CD14-positive monocyte (primary cell): Measurements from ENCODE around the gene GRM8. TPM values are rescaled to one million over a fixed set of nuclear protein-coding genes. Genes with fewer than 3 reads are reported as not detected.

Experiments
- DNase-seq, 3 donors: peaks; one replicate each; pipeline ENCODE4 v3.0.0-alpha.2; 2011 to 2022
- H2AFZ ChIP-seq: 2 replicates; pipeline ENCODE4 v1.6.0; 2012; ENCODE audit warnings: mild to moderate bottlenecking, low read depth, low read length, inconsistent platforms; ENCODE audit not compliant: insufficient read depth, poor library complexity, severe bottlenecking
- H3K27ac ChIP-seq, 2 donors: 1 replicate in 1 of 2; 2 replicates in 1 of 2; pipeline ENCODE4 v1.5.1; 2012 to 2013; ENCODE audit warnings: low read length in 2 of 2, control low read depth in 1 of 2, inconsistent platforms in 1 of 2, low read depth in 1 of 2, mild to moderate bottlenecking in 1 of 2
- H3K27me3 ChIP-seq, 2 donors: one replicate each; pipeline versions ENCODE4 v1.6.0 to v1.6.1; 2011 to 2013; ENCODE audit warnings: low read length in 2 of 2; ENCODE audit not compliant: control insufficient read depth in 2 of 2, insufficient read depth in 2 of 2
- H3K36me3 ChIP-seq, 2 donors: replicated peaks in 1 of 2; 1 replicate in 1 of 2; 2 replicates in 1 of 2; pipeline versions ENCODE4 v1.5.1 to v1.6.1; 2012 to 2013; ENCODE audit warnings: low read length in 2 of 2, control low read depth in 1 of 2, inconsistent platforms in 1 of 2, mild to moderate bottlenecking in 1 of 2; ENCODE audit not compliant: insufficient read depth in 2 of 2, control insufficient read depth in 1 of 2
- H3K4me1 ChIP-seq, 2 donors: 1 replicate in 1 of 2; 2 replicates in 1 of 2; pipeline versions ENCODE4 v1.5.1 to v1.6.1; 2012 to 2013; ENCODE audit warnings: low read length in 2 of 2, control low read depth in 1 of 2, inconsistent platforms in 1 of 2, mild to moderate bottlenecking in 1 of 2, moderate library complexity in 1 of 2; ENCODE audit not compliant: insufficient read depth in 2 of 2, control insufficient read depth in 1 of 2
- H3K4me2 ChIP-seq: replicated peaks from 2 replicates; pipeline ENCODE3; 2012; ENCODE audit warnings: low read length, moderate library complexity, mild to moderate bottlenecking; ENCODE audit not compliant: poor library complexity, severe bottlenecking; ENCODE audit errors: extremely low read depth
- H3K4me3 ChIP-seq, 3 experiments: fragments of 200-600 bp in 1 of 3; sonication (generic) in 1 of 3; replicated peaks in 1 of 3; 1 replicate in 2 of 3; 2 replicates in 1 of 3; pipeline ENCODE4 v1.5.1; 2011 to 2013; ENCODE audit warnings: low read length in 3 of 3, mild to moderate bottlenecking in 3 of 3, control low read depth in 2 of 3, low read depth in 2 of 3, inconsistent platforms in 1 of 3, moderate library complexity in 1 of 3
- H3K79me2 ChIP-seq: 2 replicates; pipeline ENCODE4 v1.6.0; 2012; ENCODE audit warnings: mild to moderate bottlenecking, control low read depth, inconsistent platforms, low read length, moderate library complexity; ENCODE audit not compliant: insufficient read depth
- H3K9ac ChIP-seq: 2 replicates; pipeline ENCODE4 v1.6.0; 2017; ENCODE audit warnings: low read length, mild to moderate bottlenecking; ENCODE audit not compliant: insufficient read depth, poor library complexity, severe bottlenecking
- H3K9me3 ChIP-seq, 2 donors: replicated peaks in 1 of 2; 1 replicate in 1 of 2; 2 replicates in 1 of 2; pipeline versions ENCODE4 v1.5.1 to v1.6.1; 2012 to 2013; ENCODE audit warnings: low read length in 2 of 2, control low read depth in 1 of 2; ENCODE audit not compliant: control insufficient read depth in 1 of 2, insufficient read depth in 1 of 2
- H4K20me1 ChIP-seq: 2 replicates; pipeline ENCODE4 v1.6.0; 2012; ENCODE audit warnings: mild to moderate bottlenecking, low read length, control low read depth, moderate library complexity; ENCODE audit not compliant: insufficient read depth
- H3K27ac Mint-ChIP-seq, 7 donors: one replicate each; pipeline ENCODE4 v1.8.0; 2020; ENCODE audit warnings: mild to moderate bottlenecking in 7 of 7, mixed read lengths in 7 of 7, moderate library complexity in 6 of 7, inconsistent platforms in 2 of 7
- H3K27me3 Mint-ChIP-seq, 3 donors: one replicate each; pipeline ENCODE4 v1.8.0; 2021 to 2022; ENCODE audit warnings: low read depth in 3 of 3, mild to moderate bottlenecking in 3 of 3, mixed read lengths in 3 of 3, moderate library complexity in 3 of 3, inconsistent platforms in 1 of 3
- H3K36me3 Mint-ChIP-seq, 2 donors: one replicate each; pipeline ENCODE4 v1.8.0; 2020; ENCODE audit warnings: mixed read lengths in 2 of 2, inconsistent platforms in 1 of 2, mild to moderate bottlenecking in 1 of 2
- H3K4me1 Mint-ChIP-seq: one replicate; pipeline ENCODE4 v1.8.0; 2020; ENCODE audit warnings: mild to moderate bottlenecking, mixed read lengths
- H3K4me3 Mint-ChIP-seq, 2 donors: one replicate each; pipeline ENCODE4 v1.8.0; 2020; ENCODE audit warnings: mild to moderate bottlenecking in 2 of 2, mixed read lengths in 2 of 2, moderate library complexity in 1 of 2
- H3K9me3 Mint-ChIP-seq, 7 donors: one replicate each; pipeline ENCODE4 v1.8.0; 2020 to 2022; ENCODE audit warnings: mixed read lengths in 7 of 7, mild to moderate bottlenecking in 6 of 7, moderate library complexity in 6 of 7, inconsistent platforms in 2 of 7
- CTCF ChIP-seq: fragments of 200-600 bp; IDR thresholded peaks from one replicate; pipeline ENCODE4 v1.8.0; 2022; ENCODE audit warnings: antibody characterized with exemption, mild to moderate bottlenecking
- WGBS: methylation state at CpG from one replicate; pipeline ENCODE4 v1.1.5; 2013; ENCODE audit warnings: missing lambda C conversion rate; ENCODE audit not compliant: insufficient coverage; 5-methylcytosine and 5-hydroxymethylcytosine counted together
- intact Hi-C, 2 donors: fragments of 100-400 bp; cut with micrococcal nuclease; formaldehyde crosslinking; loops; one replicate each; pipeline versions ENCODE4 v1.15.0 to v1.15.1; 2023
- polyA plus RNA-seq, 3 donors: library from polyadenylated mRNA; depleted of rRNA in 1 of 3; unstranded in 2 of 3; stranded (reverse) in 1 of 3; fragments of 300-500 nt in 2 of 3; fragments of >200 nt in 1 of 3; fragmentation: Illumina TruSeq in 2 of 3; gene quantifications; 1 replicate in 2 of 3; 2 replicates in 1 of 3; pipeline ENCODE4 v1.2.3, GENCODE V29; 2012 to 2021

The GRM8 gene
- polyA plus RNA-seq, 3 donors = not detected

- Histone ChIP-seq H3K4me1 (no peaks in the 10 kb centered on the region), H3K9ac (no peak overlapping the region), H3K27me3 (no peaks in the 10 kb centered on the region), H4K20me1 (no peaks in the 10 kb centered on the region), H3K27ac (no peak overlapping the region), H2AFZ (no peak overlapping the region), H3K79me2 (no peaks in the 10 kb centered on the region), H3K36me3 (no peaks in the 10 kb centered on the region), H3K4me3 (no peak overlapping the region), H3K9me3 (peaks cover 0 to 5% of the 10 kb centered on the region in 2 donors), H3K4me2 (no peak overlapping the region)
- H3K4me3 Mint-ChIP-seq = no peak overlapping the region
- TF ChIP-seq CTCF = no peak
- H3K9me3 Mint-ChIP-seq = no peaks in the 10 kb centered on the region
- no peak for DNase-seq
- no peak overlapping the region for H3K27ac Mint-ChIP-seq
- H3K36me3 Mint-ChIP-seq = no peaks in the 10 kb centered on the region
- 94% methylated on average over 31 of the region's 31 CpGs for WGBS
- no peaks in the 10 kb centered on the region for H3K4me1 Mint-ChIP-seq
- intact Hi-C loops = no loop called here
- H3K27me3 Mint-ChIP-seq = peaks cover 0 to 4% (median 2%) of the 10 kb centered on the region in 3 donors
Measured at GRCh38 chr7:126806614-126807013, 446.1 kb downstream of the GRM8 start.

DNA sequence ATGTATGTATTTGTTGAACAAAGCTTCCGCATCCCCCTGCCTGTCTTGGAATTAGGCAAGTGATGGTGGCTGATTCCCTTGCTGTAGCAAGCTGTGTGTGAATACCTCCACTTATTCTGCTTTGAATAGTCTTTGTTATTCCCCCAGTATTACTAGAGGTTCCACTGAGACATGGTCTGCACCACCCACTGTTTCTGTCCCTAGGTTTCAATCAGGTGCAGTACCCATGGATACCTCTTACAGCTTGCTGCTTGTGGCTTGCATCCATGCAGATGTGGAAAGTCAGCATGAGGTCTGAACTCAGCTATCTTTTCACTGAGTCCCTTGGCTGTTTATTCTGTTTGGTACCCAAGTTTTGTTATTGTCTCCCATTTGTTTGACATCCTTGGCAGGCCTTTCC is 447.4 kb downstream of the GRM8 start:
- H3K4me1 Mint-ChIP-seq = no peaks in the 10 kb centered on the region
- H3K4me3 Mint-ChIP-seq = no peak overlapping the region

More for the DNA sequence above, 447.4 kb downstream of the GRM8 start:
- no peaks in the 10 kb centered on the region for H4K20me1 ChIP-seq
- H3K4me3 ChIP-seq = no peak overlapping the region
- peaks cover 0 to 4% (median 2%) of the 10 kb centered on the region in 3 donors for H3K27me3 Mint-ChIP-seq
- H3K9me3 ChIP-seq = peaks cover 0 to 5% of the 10 kb centered on the region in 2 donors
- H3K4me1 ChIP-seq = no peaks in the 10 kb centered on the region
- H3K36me3 Mint-ChIP-seq = no peaks in the 10 kb centered on the region
- H3K27ac ChIP-seq = no peak overlapping the region
- H3K27ac Mint-ChIP-seq = no peak overlapping the region
- no peak overlapping the region for H2AFZ ChIP-seq
- no peak for TF ChIP-seq CTCF
- no peaks in the 10 kb centered on the region for H3K36me3 ChIP-seq
- no peaks in the 10 kb centered on the region for H3K9me3 Mint-ChIP-seq
- WGBS = no CpG with 5 or more reads among the region's 1 CpG
- H3K9ac ChIP-seq = no peak overlapping the region
- no peak for DNase-seq
- intact Hi-C loops = no loop called here
- H3K4me2 ChIP-seq = no peak overlapping the region
- no peaks in the 10 kb centered on the region for H3K27me3 ChIP-seq
- H3K79me2 ChIP-seq = no peaks in the 10 kb centered on the region
